Muscle layer of colon (tissue), 2 donors: ENCODE data around the gene TRDN.
"Not testable (repeated sequence)": the region's sequence is repeated elsewhere in the genome, so short reads cannot be mapped to it uniquely, and the experiment has no call there.

Source experiments
- H3K27ac ChIP-seq: one replicate; pipeline ENCODE4 v1.7.0; 2013; ENCODE audit warnings: low read depth, mild to moderate bottlenecking, low read length, moderate library complexity
- H3K27me3 ChIP-seq, 2 donors: one replicate each; pipeline ENCODE4 v1.7.0; 2013; ENCODE audit warnings: low read length in 2 of 2, mild to moderate bottlenecking in 2 of 2; ENCODE audit not compliant: insufficient read depth in 2 of 2, control insufficient read depth in 1 of 2
- H3K36me3 ChIP-seq: one replicate; pipeline ENCODE4 v1.7.0; 2013; ENCODE audit warnings: mild to moderate bottlenecking, low read length; ENCODE audit not compliant: insufficient read depth
- H3K4me1 ChIP-seq: one replicate; pipeline ENCODE4 v1.7.0; 2013; ENCODE audit warnings: mild to moderate bottlenecking, low read length; ENCODE audit not compliant: insufficient read depth
- H3K4me3 ChIP-seq, 2 donors: one replicate each; pipeline ENCODE4 v1.7.0; 2013; ENCODE audit warnings: low read length in 2 of 2, low read depth in 1 of 2, mild to moderate bottlenecking in 1 of 2, moderate library complexity in 1 of 2
- H3K9ac ChIP-seq: one replicate; pipeline ENCODE4 v1.7.0; 2013; ENCODE audit warnings: low read length
- H3K9me3 ChIP-seq: one replicate; pipeline ENCODE4 v1.7.0; 2013; ENCODE audit warnings: mild to moderate bottlenecking, low read length
- donor health status: abdominal sarcoma.
- donor health status: Adenocarcinoma of cecum.

Gene TRDN

GRCh38 chr6:123559816-123560215 is 76.9 kb downstream of the TRDN start:
- H3K4me3 ChIP-seq, H3K4me1 ChIP-seq, H3K36me3 ChIP-seq, H3K9ac ChIP-seq, H3K27ac ChIP-seq, H3K27me3 ChIP-seq, H3K9me3 ChIP-seq: not testable (repeated sequence)

- not testable (repeated sequence) for H3K27me3 ChIP-seq, H3K9ac ChIP-seq, H3K9me3 ChIP-seq, H3K27ac ChIP-seq, H3K4me3 ChIP-seq, H3K36me3 ChIP-seq, H3K4me1 ChIP-seq
Observed at GRCh38 chr6:123557474-123557873, 79.3 kb downstream of the TRDN start.

GRCh38 chr6:123551939-123552707 is 84.6 kb downstream of the TRDN start:
- no peaks in the 10 kb centered on the region for H3K36me3 ChIP-seq
- H3K9me3 ChIP-seq: no peaks in the 10 kb centered on the region
- H3K4me1 ChIP-seq: no peaks in the 10 kb centered on the region
- no peak overlapping the region for H3K27ac ChIP-seq
- H3K9ac ChIP-seq: no peak overlapping the region
- no peak overlapping the region for H3K4me3 ChIP-seq
- no peaks in the 10 kb centered on the region for H3K27me3 ChIP-seq

GRCh38 chr6:123550052-123550617 is 86.6 kb downstream of the TRDN start:
- H3K9me3 ChIP-seq: no peaks in the 10 kb centered on the region
- no peak overlapping the region for H3K9ac ChIP-seq
- H3K4me1 ChIP-seq: no peaks in the 10 kb centered on the region
- H3K27ac ChIP-seq: no peak overlapping the region
- H3K27me3 ChIP-seq: no peaks in the 10 kb centered on the region
- H3K36me3 ChIP-seq: no peaks in the 10 kb centered on the region
- H3K4me3 ChIP-seq: no peak overlapping the region

GRCh38 chr6:123549476-123549875 is 87.3 kb downstream of the TRDN start:
- Histone ChIP-seq H3K27ac (no peak overlapping the region), H3K9me3 (no peaks in the 10 kb centered on the region), H3K4me3 (no peak overlapping the region), H3K4me1 (no peaks in the 10 kb centered on the region), H3K9ac (no peak overlapping the region), H3K27me3 (no peaks in the 10 kb centered on the region), H3K36me3 (no peaks in the 10 kb centered on the region)

GRCh38 chr6:123547216-123547978 is 89.4 kb downstream of the TRDN start:
- no peak overlapping the region for H3K27ac ChIP-seq
- H3K9me3 ChIP-seq: no peaks in the 10 kb centered on the region
- H3K9ac ChIP-seq: no peak overlapping the region
- no peaks in the 10 kb centered on the region for H3K27me3 ChIP-seq
- no peaks in the 10 kb centered on the region for H3K4me1 ChIP-seq
- no peak overlapping the region for H3K4me3 ChIP-seq
- no peaks in the 10 kb centered on the region for H3K36me3 ChIP-seq

- no peaks in the 10 kb centered on the region for H3K4me1 ChIP-seq
- no peak overlapping the region for H3K4me3 ChIP-seq
- no peaks in the 10 kb centered on the region for H3K27me3 ChIP-seq
- H3K27ac ChIP-seq: no peak overlapping the region
- no peaks in the 10 kb centered on the region for H3K9me3 ChIP-seq
- no peaks in the 10 kb centered on the region for H3K36me3 ChIP-seq
- no peak overlapping the region for H3K9ac ChIP-seq
Observed at GRCh38 chr6:123546537-123546936, 90.2 kb downstream of the TRDN start.

GRCh38 chr6:123541462-123541861 is 95.3 kb downstream of the TRDN start:
- Histone ChIP-seq H3K27ac (no peak overlapping the region), H3K4me3 (no peak overlapping the region), H3K4me1 (no peaks in the 10 kb centered on the region), H3K9me3 (no peaks in the 10 kb centered on the region), H3K27me3 (no peaks in the 10 kb centered on the region), H3K36me3 (no peaks in the 10 kb centered on the region), H3K9ac (no peak overlapping the region)

- Histone ChIP-seq H3K4me3 (no peak overlapping the region), H3K4me1 (no peaks in the 10 kb centered on the region), H3K27me3 (no peaks in the 10 kb centered on the region), H3K27ac (no peak overlapping the region), H3K36me3 (no peaks in the 10 kb centered on the region), H3K9me3 (no peaks in the 10 kb centered on the region), H3K9ac (no peak overlapping the region)
Observed at GRCh38 chr6:123533862-123534648, 102.7 kb downstream of the TRDN start.

- H3K27ac ChIP-seq: no peak overlapping the region
- no peaks in the 10 kb centered on the region for H3K4me1 ChIP-seq
- no peak overlapping the region for H3K9ac ChIP-seq
- no peaks in the 10 kb centered on the region for H3K36me3 ChIP-seq
- no peak overlapping the region for H3K4me3 ChIP-seq
- no peaks in the 10 kb centered on the region for H3K27me3 ChIP-seq
- H3K9me3 ChIP-seq: no peaks in the 10 kb centered on the region
Observed at GRCh38 chr6:123529843-123530242, 106.9 kb downstream of the TRDN start.

GRCh38 chr6:123529058-123529457 is 107.7 kb downstream of the TRDN start:
- H3K9ac ChIP-seq: no peak overlapping the region
- no peaks in the 10 kb centered on the region for H3K36me3 ChIP-seq
- H3K9me3 ChIP-seq: no peaks in the 10 kb centered on the region
- H3K27me3 ChIP-seq: no peaks in the 10 kb centered on the region
- no peak overlapping the region for H3K27ac ChIP-seq
- no peaks in the 10 kb centered on the region for H3K4me1 ChIP-seq
- no peak overlapping the region for H3K4me3 ChIP-seq
